Lower leg skin (tissue), 4 donors: ENCODE results near the gene NRXN3. TPM values are rescaled to one million over a fixed set of nuclear protein-coding genes. Genes with fewer than 3 reads are reported as not detected.

Experiments
- DNase-seq, 2 donors: peaks; one replicate each; pipeline ENCODE4 v3.0.0-alpha.2; 2019; ENCODE audit warnings: low spot score in 2 of 2
- H3K4me3 ChIP-seq: fragments of 200-600 bp; sonication (generic); 2 replicates; pipeline ENCODE4 v1.5.1; 2017; ENCODE audit warnings: mild to moderate bottlenecking, low read depth; ENCODE audit not compliant: poor library complexity, severe bottlenecking
- POLR2A ChIP-seq, 2 donors: fragments of 450-650 bp; IDR thresholded peaks; one replicate each; pipeline ENCODE4 v1.6.1; 2016 to 2017; ENCODE audit warnings: antibody characterized with exemption in 2 of 2, mild to moderate bottlenecking in 1 of 2, moderate library complexity in 1 of 2
- WGBS, 2 donors: methylation state at CpG; one replicate each; pipeline ENCODE4 v1.1.5; 2018; 5-methylcytosine and 5-hydroxymethylcytosine counted together
- intact Hi-C: fragments of 100-400 bp; cut with DNase I; formaldehyde crosslinking; loops from one replicate; pipeline ENCODE4 v1.15.0; 2023; ENCODE audit warnings: low total_unique reads
- total RNA-seq, 4 donors: library from RNA; depleted of rRNA; stranded (reverse); fragments of >200 nt; gene quantifications; one replicate each; pipeline ENCODE4 v1.1.0, GENCODE V29; 2016
- TF ChIP-seq, protein P1 (sequence below), 3 donors: fragments of 450-650 bp; IDR thresholded peaks; one replicate each; pipeline ENCODE4 v1.5.1; 2016; ENCODE audit warnings: antibody characterized with exemption in 3 of 3, mild to moderate bottlenecking in 3 of 3, moderate library complexity in 2 of 3

The NRXN3 gene
- total RNA-seq, 4 donors from 2014 or later: 0.61 to 2.4 (median 1.7) TPM

DNA sequence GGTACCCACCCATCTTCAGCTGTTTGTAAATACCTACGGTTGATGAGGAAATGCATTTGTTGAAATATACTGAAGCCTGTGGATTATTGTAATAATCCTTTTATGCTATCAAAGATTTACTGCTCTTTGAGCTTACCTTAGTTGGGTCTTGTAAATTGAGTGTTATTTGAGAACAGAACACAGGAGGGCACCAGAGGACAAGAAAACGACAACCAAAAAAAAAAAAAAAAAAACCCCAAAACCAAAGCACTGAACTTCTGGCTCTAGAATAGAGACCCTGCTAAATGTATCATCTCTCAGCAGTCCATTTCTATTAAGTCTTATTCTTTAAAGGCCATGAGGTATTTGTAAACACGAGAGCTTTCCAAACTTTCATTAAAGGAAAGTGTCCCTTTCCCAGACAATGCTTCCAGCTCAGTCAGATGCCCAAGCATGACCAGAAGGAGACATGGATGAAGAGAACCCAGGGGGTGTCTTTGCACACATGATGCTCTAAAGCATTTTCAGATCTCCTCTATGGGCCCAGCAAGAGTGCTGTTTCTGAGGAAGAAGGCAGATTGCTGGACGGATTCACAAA, 763.9 kb downstream of the NRXN3 start:
- TF ChIP-seq POLR2A (IDR thresholded peaks at IDR 0.05): no peak
- TF ChIP-seq, protein P1, sequence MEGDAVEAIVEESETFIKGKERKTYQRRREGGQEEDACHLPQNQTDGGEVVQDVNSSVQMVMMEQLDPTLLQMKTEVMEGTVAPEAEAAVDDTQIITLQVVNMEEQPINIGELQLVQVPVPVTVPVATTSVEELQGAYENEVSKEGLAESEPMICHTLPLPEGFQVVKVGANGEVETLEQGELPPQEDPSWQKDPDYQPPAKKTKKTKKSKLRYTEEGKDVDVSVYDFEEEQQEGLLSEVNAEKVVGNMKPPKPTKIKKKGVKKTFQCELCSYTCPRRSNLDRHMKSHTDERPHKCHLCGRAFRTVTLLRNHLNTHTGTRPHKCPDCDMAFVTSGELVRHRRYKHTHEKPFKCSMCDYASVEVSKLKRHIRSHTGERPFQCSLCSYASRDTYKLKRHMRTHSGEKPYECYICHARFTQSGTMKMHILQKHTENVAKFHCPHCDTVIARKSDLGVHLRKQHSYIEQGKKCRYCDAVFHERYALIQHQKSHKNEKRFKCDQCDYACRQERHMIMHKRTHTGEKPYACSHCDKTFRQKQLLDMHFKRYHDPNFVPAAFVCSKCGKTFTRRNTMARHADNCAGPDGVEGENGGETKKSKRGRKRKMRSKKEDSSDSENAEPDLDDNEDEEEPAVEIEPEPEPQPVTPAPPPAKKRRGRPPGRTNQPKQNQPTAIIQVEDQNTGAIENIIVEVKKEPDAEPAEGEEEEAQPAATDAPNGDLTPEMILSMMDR (IDR thresholded peaks at IDR 0.05): no peak
- no peak overlapping the region for H3K4me3 ChIP-seq
- 19 to 28% methylated on average over 4 of the region's 4 CpGs for WGBS, 2 donors
- DNase-seq: no peak
- intact Hi-C loops: no loop called here

DNA sequence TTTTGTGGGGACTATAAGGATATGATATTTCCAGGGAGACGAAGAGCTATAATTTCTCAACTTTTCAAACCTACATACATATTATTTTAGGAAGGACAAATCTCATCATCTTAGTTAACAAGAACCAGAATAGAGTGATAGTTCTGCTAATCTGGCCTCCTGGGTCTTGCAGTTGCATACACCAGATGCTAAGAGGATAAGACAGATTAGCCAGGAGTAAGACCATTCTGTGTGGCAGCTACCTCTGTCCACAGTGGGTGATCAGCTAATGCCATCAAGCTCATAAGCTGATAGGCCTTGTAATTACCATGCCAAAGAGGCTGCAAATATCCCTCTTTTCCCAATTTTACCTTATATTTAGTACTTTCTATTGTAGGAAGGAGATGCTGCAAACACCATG, 776.8 kb downstream of the NRXN3 start:
- intact Hi-C loops: no loop called here
- 51 to 75% methylated on average over 1 of the region's 1 CpG for WGBS, 2 donors
- TF ChIP-seq POLR2A (IDR thresholded peaks at IDR 0.05): no peak
- TF ChIP-seq, protein P1 (IDR thresholded peaks at IDR 0.05): no peak
- no peak overlapping the region for H3K4me3 ChIP-seq
- no peak for DNase-seq

DNA sequence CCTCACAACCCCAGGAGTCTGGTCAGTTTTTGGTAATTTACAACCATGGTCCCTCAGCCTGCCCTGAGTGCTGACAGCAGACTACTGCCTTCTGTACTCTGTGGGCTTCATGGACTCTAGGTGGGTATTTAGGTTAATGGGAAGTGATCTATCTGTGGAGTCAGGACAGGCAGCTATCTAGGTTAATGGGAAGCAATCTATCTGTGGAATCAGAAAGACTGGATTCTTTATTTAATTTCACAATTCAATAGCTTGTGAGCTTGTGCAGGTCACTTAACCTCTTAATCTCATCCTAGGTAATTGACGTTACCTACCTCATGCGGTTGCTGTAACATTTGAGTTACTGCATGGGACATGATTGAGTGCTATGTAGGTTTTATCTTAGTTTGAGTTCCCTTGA, 777.5 kb downstream of the NRXN3 start:
- 97 to 98% methylated on average over 2 of the region's 2 CpGs for WGBS, 2 donors
- intact Hi-C loops: no loop called here

DNA sequence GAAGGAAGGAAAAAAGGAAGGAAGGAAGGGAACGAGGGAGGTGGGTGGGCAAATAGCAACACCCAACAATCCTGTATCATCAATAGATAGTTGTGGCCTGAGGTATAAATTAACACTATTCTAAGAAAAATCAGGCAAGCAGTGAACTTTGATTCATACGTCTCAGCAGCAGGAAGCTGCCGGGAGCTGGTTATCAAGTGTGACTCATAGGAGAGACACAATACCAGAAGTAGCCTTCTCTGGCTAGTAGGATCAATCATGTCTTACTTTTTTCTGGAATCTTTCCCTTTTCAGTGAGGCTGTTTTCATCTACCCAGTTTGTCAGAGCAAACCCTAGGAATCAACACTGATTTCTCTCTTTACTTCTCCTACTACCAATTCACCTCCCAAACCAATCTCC, 780.5 kb downstream of the NRXN3 start:
- no peak for DNase-seq
- 53 to 57% methylated on average over 3 of the region's 3 CpGs for WGBS, 2 donors
- intact Hi-C loops: no loop called here
- no peak overlapping the region for H3K4me3 ChIP-seq
- TF ChIP-seq POLR2A (IDR thresholded peaks at IDR 0.05): no peak
- TF ChIP-seq, protein P1 (IDR thresholded peaks at IDR 0.05): no peak

More for the DNA sequence above, 777.5 kb downstream of the NRXN3 start:
- DNase-seq: no peak
- no peak overlapping the region for H3K4me3 ChIP-seq
- TF ChIP-seq, protein P1 (IDR thresholded peaks at IDR 0.05): no peak
- TF ChIP-seq POLR2A (IDR thresholded peaks at IDR 0.05): no peak

DNA sequence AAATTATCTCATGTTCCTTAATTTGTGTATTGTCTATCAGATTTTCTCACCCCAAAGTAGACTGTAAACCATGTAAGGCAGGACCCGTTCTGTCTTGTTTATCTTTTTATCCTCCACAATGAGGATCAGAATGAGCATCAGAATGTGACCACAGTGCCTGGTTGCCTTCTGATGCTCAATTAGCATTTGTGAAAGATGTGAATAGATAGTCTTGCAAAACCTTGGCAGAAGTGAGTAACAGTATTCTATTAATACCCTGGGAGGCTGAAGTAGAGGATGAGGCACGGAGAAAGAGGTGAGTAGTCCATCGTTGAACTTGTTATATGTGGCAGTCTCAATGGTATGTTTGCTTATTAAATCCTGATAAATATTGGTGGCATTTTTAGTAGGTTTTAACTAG, 781.4 kb downstream of the NRXN3 start:
- intact Hi-C loops: no loop called here
- no peak overlapping the region for H3K4me3 ChIP-seq
- no peak for DNase-seq
- TF ChIP-seq, protein P1 (IDR thresholded peaks at IDR 0.05): no peak
- TF ChIP-seq POLR2A (IDR thresholded peaks at IDR 0.05): no peak
- WGBS, 2 donors: 60 to 75% methylated on average over 3 of the region's 3 CpGs

DNA sequence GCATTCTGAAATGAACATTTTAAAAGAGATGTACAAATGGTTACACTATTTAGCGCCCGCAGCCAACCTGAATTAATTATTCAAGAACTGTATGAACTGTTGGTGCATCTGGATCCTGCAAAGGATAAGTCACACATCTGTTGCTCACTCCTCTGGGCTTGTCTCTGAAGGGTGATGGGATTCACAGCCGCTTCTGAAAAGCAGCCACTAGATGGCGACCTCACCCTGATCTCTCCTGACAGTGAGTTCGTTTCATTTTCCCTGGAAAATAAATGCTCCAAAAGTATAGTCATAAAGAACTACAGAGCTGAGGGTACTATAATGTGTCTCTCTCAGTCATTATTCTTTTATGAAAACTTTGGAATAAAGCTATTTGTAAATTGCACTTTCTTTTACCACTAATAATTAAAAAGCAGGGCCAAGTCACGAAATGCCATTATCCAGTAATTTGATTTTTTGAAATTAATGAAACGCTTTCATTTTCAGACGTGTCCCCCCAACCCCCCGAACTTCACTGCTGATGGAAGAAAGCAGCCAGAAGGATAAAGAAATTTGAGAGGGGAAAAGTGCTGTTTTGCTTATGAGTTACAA, 789.6 kb downstream of the NRXN3 start:
- peak; percentile 40 to 87 for DNase-seq
- TF ChIP-seq, protein P1 (IDR thresholded peaks at IDR 0.05): no peak
- no peak for TF ChIP-seq POLR2A (IDR thresholded peaks at IDR 0.05)
- 24 to 27% methylated on average over 9 of the region's 9 CpGs for WGBS, 2 donors
- no peak overlapping the region for H3K4me3 ChIP-seq
- intact Hi-C loops: no loop called here
